ENCODE measurements around the gene ASAP3.

Gene ASAP3

DNA sequence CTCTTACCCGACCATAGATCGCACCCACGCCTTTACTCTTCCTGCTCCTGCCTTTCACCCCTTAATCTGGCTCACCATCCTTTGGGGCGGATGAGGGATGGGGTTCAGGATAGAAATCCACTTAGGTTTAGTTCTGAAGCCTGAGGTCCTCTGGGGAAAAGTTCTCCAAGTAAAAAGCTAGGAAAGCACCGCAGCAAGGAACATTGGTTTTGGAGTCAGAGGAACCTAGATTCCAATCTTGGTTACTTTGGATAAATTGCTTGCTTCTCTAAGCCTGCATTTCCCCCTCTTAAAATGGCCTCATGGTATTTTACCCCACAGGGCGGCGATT lies 988 bp upstream of the ASAP3 start:
- TF ChIP-seq SIN3A (IDR thresholded peaks at IDR 0.05; ENCODE audit: borderline replicate concordance, insufficient read depth, low read length), result no peak

GRCh38 chr1:23484253-23485001 lies 448 bp upstream of the ASAP3 start:
- TF ChIP-seq POLR2AphosphoS5 (IDR thresholded peaks at IDR 0.05; ENCODE audit: low read depth, low read length), result peak; percentile 86
- TF ChIP-seq TAF1 (IDR thresholded peaks at IDR 0.05; ENCODE audit: borderline replicate concordance, insufficient read depth, low read length), result peak; percentile 13; the same call in 1 of the 2 replicates
- no peak for TF ChIP-seq SIN3A (IDR thresholded peaks at IDR 0.05; ENCODE audit: borderline replicate concordance, insufficient read depth, low read length)
- TF ChIP-seq, protein P1, sequence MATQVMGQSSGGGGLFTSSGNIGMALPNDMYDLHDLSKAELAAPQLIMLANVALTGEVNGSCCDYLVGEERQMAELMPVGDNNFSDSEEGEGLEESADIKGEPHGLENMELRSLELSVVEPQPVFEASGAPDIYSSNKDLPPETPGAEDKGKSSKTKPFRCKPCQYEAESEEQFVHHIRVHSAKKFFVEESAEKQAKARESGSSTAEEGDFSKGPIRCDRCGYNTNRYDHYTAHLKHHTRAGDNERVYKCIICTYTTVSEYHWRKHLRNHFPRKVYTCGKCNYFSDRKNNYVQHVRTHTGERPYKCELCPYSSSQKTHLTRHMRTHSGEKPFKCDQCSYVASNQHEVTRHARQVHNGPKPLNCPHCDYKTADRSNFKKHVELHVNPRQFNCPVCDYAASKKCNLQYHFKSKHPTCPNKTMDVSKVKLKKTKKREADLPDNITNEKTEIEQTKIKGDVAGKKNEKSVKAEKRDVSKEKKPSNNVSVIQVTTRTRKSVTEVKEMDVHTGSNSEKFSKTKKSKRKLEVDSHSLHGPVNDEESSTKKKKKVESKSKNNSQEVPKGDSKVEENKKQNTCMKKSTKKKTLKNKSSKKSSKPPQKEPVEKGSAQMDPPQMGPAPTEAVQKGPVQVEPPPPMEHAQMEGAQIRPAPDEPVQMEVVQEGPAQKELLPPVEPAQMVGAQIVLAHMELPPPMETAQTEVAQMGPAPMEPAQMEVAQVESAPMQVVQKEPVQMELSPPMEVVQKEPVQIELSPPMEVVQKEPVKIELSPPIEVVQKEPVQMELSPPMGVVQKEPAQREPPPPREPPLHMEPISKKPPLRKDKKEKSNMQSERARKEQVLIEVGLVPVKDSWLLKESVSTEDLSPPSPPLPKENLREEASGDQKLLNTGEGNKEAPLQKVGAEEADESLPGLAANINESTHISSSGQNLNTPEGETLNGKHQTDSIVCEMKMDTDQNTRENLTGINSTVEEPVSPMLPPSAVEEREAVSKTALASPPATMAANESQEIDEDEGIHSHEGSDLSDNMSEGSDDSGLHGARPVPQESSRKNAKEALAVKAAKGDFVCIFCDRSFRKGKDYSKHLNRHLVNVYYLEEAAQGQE (IDR thresholded peaks at IDR 0.05; ENCODE audit: insufficient read depth in 1 of 2, low read depth in 2 of 2, low read length in 2 of 2), result no peak

DNA sequence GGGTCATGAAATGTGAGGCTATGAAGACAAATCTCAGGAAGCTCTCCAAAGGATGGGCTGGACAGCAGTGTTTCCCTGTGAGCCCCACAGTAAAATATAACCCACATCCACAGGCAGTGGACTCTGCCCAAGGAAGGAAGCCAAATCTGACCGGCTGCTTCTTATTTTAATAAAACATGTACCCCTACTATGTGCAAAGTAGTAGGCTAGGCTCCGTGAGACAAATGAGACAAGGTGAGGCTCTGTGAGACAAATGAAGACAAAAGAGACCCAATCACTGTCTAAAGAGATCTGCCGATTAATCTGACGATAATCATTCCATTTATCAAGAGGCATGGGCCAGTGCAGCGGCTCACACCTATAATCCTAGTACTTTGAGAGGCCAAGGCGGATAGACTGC lies 2.1 kb downstream of the ASAP3 start:
- TF ChIP-seq TAF1 (IDR thresholded peaks at IDR 0.05; ENCODE audit: borderline replicate concordance, insufficient read depth, low read length), result no peak
- TF ChIP-seq, protein P1 (IDR thresholded peaks at IDR 0.05; ENCODE audit: insufficient read depth in 1 of 2, low read depth in 2 of 2, low read length in 2 of 2), result no peak; a peak in 1 of 4 replicates
- TF ChIP-seq FOXP2 (optimal IDR thresholded peaks at IDR 0.05; ENCODE audit: borderline replicate concordance, extremely low read depth, extremely low read length, insufficient read depth), result no peak
- TF ChIP-seq SIN3A (IDR thresholded peaks at IDR 0.05; ENCODE audit: borderline replicate concordance, insufficient read depth, low read length), result no peak
- no peak for TF ChIP-seq POLR2AphosphoS5 (IDR thresholded peaks at IDR 0.05; ENCODE audit: low read depth, low read length)

- TF ChIP-seq TAF1 (IDR thresholded peaks at IDR 0.05; ENCODE audit: borderline replicate concordance, insufficient read depth, low read length) (no peak), POLR2AphosphoS5 (IDR thresholded peaks at IDR 0.05; ENCODE audit: low read depth, low read length) (no peak), FOXP2 (optimal IDR thresholded peaks at IDR 0.05; ENCODE audit: borderline replicate concordance, extremely low read depth, extremely low read length, insufficient read depth) (no peak)
- TF ChIP-seq, protein P1 (IDR thresholded peaks at IDR 0.05; ENCODE audit: insufficient read depth in 1 of 2, low read depth in 2 of 2, low read length in 2 of 2), result no peak
Measured at GRCh38 chr1:23481026-23481597, 2.9 kb downstream of the ASAP3 start.

GRCh38 chr1:23480187-23481025 lies 3.6 kb downstream of the ASAP3 start:
- TF ChIP-seq, protein P1 (IDR thresholded peaks at IDR 0.05; ENCODE audit: insufficient read depth in 1 of 2, low read depth in 2 of 2, low read length in 2 of 2), result peak in 1 of 2 experiments; percentile 60; a peak in 1 of 4 replicates
- TF ChIP-seq FOXP2 (optimal IDR thresholded peaks at IDR 0.05; ENCODE audit: borderline replicate concordance, extremely low read depth, extremely low read length, insufficient read depth), result no peak
